ENCODE measurements around the gene CP. TPM values are rescaled to one million over a fixed set of nuclear protein-coding genes. Genes with fewer than 3 reads are reported as not detected.

CP gene
- total RNA-seq, 3 donors from 2014 or later (not counting 1 experiment from before 2014, with no cell fraction given): not detected

GRCh38 chr3:149129326-149130205 is 92.1 kb downstream of the CP start, which contains the start of gene HPS3:
Gene HPS3, plus strand, starts transcription at chr3:149129638. Its CDS starts 86 bp downstream, at chr3:149129724.
- Mint-ChIP-seq H3K27me3 (ENCODE audit: low read depth in 2 of 2) (peaks cover 0 to 2% of the 10 kb centered on the region in 2 donors), H3K4me1 (peaks cover 42 to 48% of the 10 kb centered on the region in 2 donors)
- intact Hi-C loops (cut with micrococcal nuclease): loop anchor here (1.0 to 10.0 kb wide), 2 partner anchors 43 to 355 kb away; partner anchors contain the start of gene HLTF

GRCh38 chr3:149128821-149129220 is 92.8 kb downstream of the CP start:
- ATAC-seq: no peak
- no peaks in the 10 kb centered on the region for H3K27me3 ChIP-seq (ENCODE audit: control insufficient read depth, insufficient read depth, low read length)

More at GRCh38 chr3:149129326-149130205, 92.1 kb downstream of the CP start, which contains the start of gene HPS3:
- DNase-seq (peak; percentile 82 to 91), ATAC-seq (peak; percentile 82 to 91 (median 88))
- Histone ChIP-seq H3K4me3 (ENCODE audit: low read length) (peak within 1 kb of the TSS; percentile 80), H3K27me3 (ENCODE audit: control insufficient read depth, insufficient read depth, low read length) (no peaks in the 10 kb centered on the region), H3K4me1 (ENCODE audit: control insufficient read depth, insufficient read depth, low read length) (peaks cover 21% of the 10 kb centered on the region), H3K36me3 (ENCODE audit: control insufficient read depth, insufficient read depth, low read length) (no peaks in the 10 kb centered on the region), H3K9me3 (ENCODE audit: control insufficient read depth, insufficient read depth, low read length) (no peaks in the 10 kb centered on the region), H3K27ac (ENCODE audit: low read length) (peak within 1 kb of the TSS; percentile 74)
- TF ChIP-seq CTCF (IDR thresholded peaks at IDR 0.05): no peak
- H3K27ac Mint-ChIP-seq: peak within 1 kb of the TSS; percentile 91 to 96
- H3K4me3 Mint-ChIP-seq: peak within 1 kb of the TSS; percentile 94
- H3K36me3 Mint-ChIP-seq: no peaks in the 10 kb centered on the region
- no peaks in the 10 kb centered on the region for H3K9me3 Mint-ChIP-seq
- under 1% methylated on average over 84 of the region's 84 CpGs for WGBS (ENCODE audit: insufficient coverage)

GRCh38 chr3:149122721-149123578 is 98.7 kb downstream of the CP start:
- Mint-ChIP-seq H3K9me3 (no peaks in the 10 kb centered on the region), H3K27ac (no peak overlapping the region), H3K4me1 (peaks cover 6 to 7% of the 10 kb centered on the region in 2 donors), H3K4me3 (no peak overlapping the region), H3K27me3 (ENCODE audit: low read depth in 2 of 2) (peaks cover 0 to 7% of the 10 kb centered on the region in 2 donors), H3K36me3 (no peaks in the 10 kb centered on the region)
- no peaks in the 10 kb centered on the region for H3K27me3 ChIP-seq (ENCODE audit: control insufficient read depth, insufficient read depth, low read length)
- no CpG with 5 or more reads among the region's 4 CpGs for WGBS (ENCODE audit: insufficient coverage)
- H3K36me3 ChIP-seq (ENCODE audit: control insufficient read depth, insufficient read depth, low read length): no peaks in the 10 kb centered on the region
- H3K4me1 ChIP-seq (ENCODE audit: control insufficient read depth, insufficient read depth, low read length): no peaks in the 10 kb centered on the region
- no peak overlapping the region for H3K4me3 ChIP-seq (ENCODE audit: low read length)
- DNase-seq (no peak), ATAC-seq (no peak)
- TF ChIP-seq CTCF (IDR thresholded peaks at IDR 0.05): no peak
- no peak overlapping the region for H3K27ac ChIP-seq (ENCODE audit: low read length)
- no peaks in the 10 kb centered on the region for H3K9me3 ChIP-seq (ENCODE audit: control insufficient read depth, insufficient read depth, low read length)
- intact Hi-C loops (cut with micrococcal nuclease): loop anchor here (10.0 kb wide), 1 partner anchor 362 kb away; no protein-coding TSS in a partner anchor

More at GRCh38 chr3:149128821-149129220, 92.8 kb downstream of the CP start:
- Mint-ChIP-seq H3K4me3 (peak overlapping the region; percentile 94), H3K9me3 (no peaks in the 10 kb centered on the region), H3K27me3 (ENCODE audit: low read depth in 2 of 2) (peaks cover 0 to 7% of the 10 kb centered on the region in 2 donors), H3K27ac (peak overlapping the region; percentile 91 to 96), H3K36me3 (no peaks in the 10 kb centered on the region), H3K4me1 (peaks cover 36 to 41% of the 10 kb centered on the region in 2 donors)
- TF ChIP-seq CTCF (IDR thresholded peaks at IDR 0.05): no peak
- WGBS (ENCODE audit: insufficient coverage): 35% methylated on average over 4 of the region's 4 CpGs
- Histone ChIP-seq H3K27ac (ENCODE audit: low read length) (peak overlapping the region; percentile 35), H3K4me3 (ENCODE audit: low read length) (peak overlapping the region; percentile 80), H3K4me1 (ENCODE audit: control insufficient read depth, insufficient read depth, low read length) (peaks cover 21% of the 10 kb centered on the region), H3K9me3 (ENCODE audit: control insufficient read depth, insufficient read depth, low read length) (no peaks in the 10 kb centered on the region), H3K36me3 (ENCODE audit: control insufficient read depth, insufficient read depth, low read length) (no peaks in the 10 kb centered on the region)
- DNase-seq: peak in 1 of 2 donors; percentile 31
- intact Hi-C loops (cut with micrococcal nuclease): loop anchor here (1.0 to 10.0 kb wide), 2 partner anchors 43 to 356 kb away; partner anchors contain the start of gene HLTF

Other genes with a start within 250 kb of the CP start
- 10 to 100 TPM; 46.6 to 56.5 (median 49.6) TPM for gene GYG1, start 230.3 kb downstream of the CP start, total RNA-seq
- 10 to 100 TPM; 15.0 to 19.0 (median 18.3) TPM for gene HLTF, start 135.3 kb downstream of the CP start, total RNA-seq
- 10 to 100 TPM; 19.6 to 35.5 (median 24.7) TPM for gene HPS3, start 92.2 kb downstream of the CP start, total RNA-seq
- gene TM4SF18, start 111.8 kb upstream of the CP start, total RNA-seq: not detected
- gene TM4SF1, start 155.8 kb upstream of the CP start, total RNA-seq: not detected

Measured in natural killer cell (primary cell).